GM18870 (cell line): Measurements from ENCODE around the gene AMY2A.
"Not testable (repeated sequence)": the region's sequence is repeated elsewhere in the genome, so short reads cannot be mapped to it uniquely, and the experiment has no call there.

Experiments used
- ATAC-seq: cut with Tn5 transposase; IDR thresholded peaks from one replicate; pipeline ENCODE4 v1.9.1; 2021; ENCODE audit warnings: moderate library complexity; ENCODE audit not compliant: unreplicated experiment

Gene AMY2A

DNA sequence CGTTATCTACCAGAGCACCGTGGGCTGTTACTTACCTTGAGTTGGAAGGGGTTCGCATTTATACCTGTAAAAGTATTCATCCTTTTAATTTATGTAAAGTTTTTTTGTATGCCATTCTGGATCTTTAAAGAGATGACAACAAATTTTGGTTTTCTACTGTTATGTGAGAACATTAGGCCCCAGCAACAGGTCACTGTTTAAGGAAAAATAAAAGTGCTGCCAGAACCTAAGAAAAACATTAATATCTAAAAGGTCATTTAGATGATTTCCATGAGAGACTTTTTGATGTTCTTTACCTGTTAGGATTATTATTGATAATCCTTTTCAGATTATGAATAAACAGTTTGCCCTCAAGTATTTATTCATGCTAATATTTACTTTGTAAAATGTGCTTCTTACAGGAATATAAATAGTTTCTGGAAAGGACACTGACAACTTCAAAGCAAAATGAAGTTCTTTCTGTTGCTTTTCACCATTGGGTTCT lies at the start of gene AMY2A:
TSS of gene AMY2A (plus strand) at position 434 of the 484 bp plus-strand sequence. CDS start at position 448, 14 bp downstream.
- not testable (repeated sequence) for ATAC-seq

DNA sequence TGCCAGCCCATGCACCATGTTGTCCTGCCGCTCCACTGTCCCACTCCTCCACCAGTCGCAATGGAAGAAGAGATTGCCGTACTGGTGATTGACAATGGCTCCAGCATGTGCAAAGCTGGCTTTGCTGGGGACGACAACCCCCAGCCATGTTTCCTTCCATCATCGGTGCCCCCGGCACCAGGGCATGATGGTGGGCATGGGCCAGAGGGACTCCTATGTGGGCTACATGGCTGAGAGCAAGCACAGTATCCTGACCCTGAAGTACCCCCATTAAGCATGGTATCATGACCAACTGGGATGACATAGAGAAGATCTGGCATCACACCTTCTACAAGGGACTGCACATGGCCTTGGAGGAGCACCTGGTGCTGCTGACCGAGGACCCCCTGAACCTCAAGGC lies 47.7 kb upstream of the AMY2A start:
- ATAC-seq, result no peak

- not testable (repeated sequence) for ATAC-seq
These were observed 45.9 kb upstream of the AMY2A start, which contains the start of gene AMY2B for GRCh38 chr1:103571289-103571688. TSS of gene AMY2B (plus strand) at chr1:103571589. CDS start at chr1:103571603, 14 bp downstream.

DNA sequence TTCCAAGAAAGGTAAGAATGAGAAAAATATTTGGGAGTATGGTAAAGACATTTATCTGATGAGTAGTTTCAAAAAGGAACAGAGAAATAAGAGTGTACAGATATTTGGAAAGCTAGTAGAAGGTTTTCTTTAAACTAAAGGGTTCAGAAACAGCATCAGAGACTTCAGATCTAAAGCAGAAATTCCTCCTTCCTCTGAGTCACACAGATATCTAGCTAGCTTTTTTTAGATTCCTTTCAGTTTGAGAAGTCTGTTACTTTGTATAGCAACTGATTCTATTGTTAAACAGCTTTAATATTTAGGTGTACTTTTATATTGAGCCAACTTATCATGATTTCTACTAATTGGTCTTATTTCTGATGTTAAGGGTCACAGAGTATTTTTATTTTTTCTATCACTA lies 41.2 kb upstream of the AMY2A start:
- ATAC-seq, result no peak

GRCh38 chr1:103576784-103577183 lies 40.4 kb upstream of the AMY2A start:
- not testable (repeated sequence) for ATAC-seq

DNA sequence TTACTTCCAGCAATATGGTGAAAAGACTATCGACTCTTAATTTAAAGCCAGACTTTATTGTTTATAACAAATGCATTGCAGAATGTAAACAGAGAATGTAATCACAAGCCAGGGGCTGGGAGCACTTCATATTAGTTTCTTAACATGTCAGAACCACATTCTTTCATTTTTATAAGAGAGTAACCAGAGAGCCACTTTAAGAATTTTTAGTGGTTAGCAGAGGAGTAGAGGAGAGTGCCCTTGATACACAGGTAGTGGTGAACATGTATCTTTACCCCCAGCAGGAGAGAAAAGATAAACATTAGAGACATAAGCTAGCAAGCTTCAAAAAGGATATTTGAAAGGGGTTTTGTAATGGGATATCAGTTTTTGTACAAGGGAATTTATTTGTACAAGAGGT lies 34.8 kb upstream of the AMY2A start:
- no peak for ATAC-seq

DNA sequence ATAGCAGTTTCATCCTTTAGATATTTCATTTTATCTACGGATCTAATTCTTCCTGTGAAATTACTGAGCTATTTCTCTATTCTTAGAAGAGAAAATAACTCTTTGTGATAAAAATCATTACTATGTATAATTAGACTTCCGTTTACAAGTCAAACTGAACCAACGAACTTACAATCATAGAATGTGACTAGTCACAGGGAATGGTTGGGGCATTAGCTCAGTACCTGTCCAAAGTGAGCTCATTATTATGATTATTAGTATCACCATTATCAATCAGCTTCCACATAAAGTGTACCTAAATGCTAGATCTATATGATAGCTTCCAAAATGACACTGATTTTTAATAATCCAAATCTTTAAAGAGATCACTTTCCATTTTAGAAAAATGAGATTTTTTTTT lies 33.3 kb upstream of the AMY2A start:
- ATAC-seq, result no peak

DNA sequence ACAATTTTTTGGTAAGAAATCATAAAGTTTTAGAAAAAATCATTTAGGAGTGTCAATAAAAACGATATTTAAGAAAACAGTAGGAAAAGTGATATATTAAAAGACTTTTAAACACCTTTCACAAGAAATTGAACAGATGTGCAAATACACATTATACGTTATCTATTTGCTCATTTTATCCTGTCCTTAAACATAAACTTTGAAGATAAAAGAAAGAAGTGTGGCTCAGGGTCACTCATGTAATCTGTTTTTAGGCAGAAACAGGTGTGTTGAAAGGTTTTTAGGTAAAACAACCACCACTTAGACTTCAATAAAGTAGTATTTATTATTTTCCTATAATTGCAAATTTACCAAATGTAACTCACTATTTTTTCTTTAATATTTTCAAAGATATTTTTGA lies 32.7 kb upstream of the AMY2A start:
- no peak for ATAC-seq

DNA sequence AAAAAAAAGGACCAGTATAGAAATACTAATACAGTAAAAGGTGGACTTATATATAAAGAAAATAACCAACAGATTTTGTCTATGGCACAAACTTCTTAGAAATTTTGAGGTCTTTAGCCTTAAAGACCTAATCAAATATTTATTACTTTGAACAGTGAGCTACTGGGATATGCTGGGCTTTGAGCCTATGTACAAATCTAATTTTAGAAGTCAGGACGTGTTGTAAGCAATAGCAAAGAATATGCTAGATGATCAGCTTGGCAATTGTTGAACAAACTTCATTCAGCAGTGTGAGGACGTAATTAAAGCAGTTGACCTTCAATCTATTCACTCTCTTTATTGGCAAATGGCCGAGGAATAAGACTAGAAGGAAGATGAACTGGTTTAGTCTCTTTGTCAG lies 14.5 kb upstream of the AMY2A start:
- not testable (repeated sequence) for ATAC-seq

- ATAC-seq, result no peak
These were observed 865 bp upstream of the AMY2A start for GRCh38 chr1:103616362-103616761.

DNA sequence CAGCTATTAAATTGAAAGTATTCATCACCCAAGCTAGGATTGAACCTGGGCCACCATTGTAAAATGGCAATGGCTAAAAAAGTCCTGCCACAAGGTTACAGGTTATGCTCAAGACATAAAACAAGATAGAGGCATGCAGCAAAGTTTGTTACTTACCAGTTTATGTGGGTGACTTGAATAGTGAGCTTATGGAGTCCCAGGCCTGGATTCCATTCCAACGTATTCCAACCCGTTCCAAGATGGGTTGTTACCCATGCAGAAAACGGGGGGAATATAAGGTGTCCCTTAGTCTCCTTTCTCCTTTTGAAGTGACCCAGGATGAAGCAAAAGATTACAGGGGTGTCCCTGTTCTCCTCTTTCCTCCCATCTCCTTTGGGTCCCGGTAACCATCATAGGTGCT lies 10.2 kb downstream of the AMY2A start:
- not testable (repeated sequence) for ATAC-seq

GRCh38 chr1:103641194-103641593 lies 24.0 kb downstream of the AMY2A start:
- not testable (repeated sequence) for ATAC-seq

DNA sequence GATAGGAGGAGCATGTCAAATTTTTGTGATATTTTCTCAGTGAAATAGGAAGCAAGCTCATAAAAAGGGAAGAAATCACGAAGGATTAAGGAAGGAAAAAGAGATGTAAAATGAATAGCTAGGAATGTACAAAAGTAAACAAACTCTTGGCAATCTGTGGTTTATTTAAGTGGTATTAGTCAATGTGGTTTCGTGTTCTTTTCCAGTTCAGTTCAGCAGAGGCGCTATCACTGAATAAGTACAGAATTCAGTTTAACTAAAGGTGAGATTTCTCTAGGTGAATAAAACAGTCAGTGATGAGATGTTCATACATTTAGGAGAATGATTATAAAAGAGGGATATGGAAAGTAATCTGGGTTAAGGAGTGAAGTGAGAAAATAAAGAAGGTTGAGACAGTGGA lies 26.7 kb downstream of the AMY2A start:
- not testable (repeated sequence) for ATAC-seq

- not testable (repeated sequence) for ATAC-seq
These were observed 33.1 kb downstream of the AMY2A start for GRCh38 chr1:103650305-103650704.

- ATAC-seq, result not testable (repeated sequence)
These were observed 33.7 kb downstream of the AMY2A start for GRCh38 chr1:103650889-103651288.

DNA sequence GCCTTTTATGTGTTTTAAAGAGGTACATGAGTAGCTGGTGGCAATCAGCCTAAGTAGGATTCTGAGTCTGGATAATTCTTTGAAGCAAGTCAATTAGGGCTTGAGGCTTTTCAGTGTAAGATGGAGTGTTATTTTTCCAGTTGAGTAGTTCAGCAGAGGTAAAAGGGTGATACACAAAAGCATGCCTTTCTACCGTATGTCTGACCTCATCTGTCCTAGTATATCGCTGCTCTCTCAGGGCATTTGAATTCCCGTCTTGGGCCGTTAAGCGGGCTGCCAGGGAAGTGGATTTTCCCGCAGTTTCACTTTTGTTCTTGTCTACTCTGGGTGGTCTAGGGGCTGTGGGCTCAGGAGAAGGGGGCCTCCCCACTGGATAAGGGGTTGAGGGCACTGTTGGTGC lies 36.9 kb downstream of the AMY2A start:
- not testable (repeated sequence) for ATAC-seq

- not testable (repeated sequence) for ATAC-seq
These were observed 38.2 kb downstream of the AMY2A start, which contains the start of gene AMY1A for GRCh38 chr1:103655460-103655859. TSS of gene AMY1A (plus strand) at chr1:103655760. CDS start at chr1:103656331, 571 bp downstream.
